ENCODE results near the gene PORCN. TPM values are rescaled to one million over a fixed set of nuclear protein-coding genes. Genes with fewer than 3 reads are reported as not detected.
A peak's percentile ranks its signal among the peaks of the same experiment; 100 is the strongest.

PORCN gene
- total and polyA plus RNA-seq, 9 of the 15 experiments (the other 6 are each of a cell fraction or from before 2014, with no cell fraction given), result 0.34 to 5.1 (median 2.8) TPM

DNA sequence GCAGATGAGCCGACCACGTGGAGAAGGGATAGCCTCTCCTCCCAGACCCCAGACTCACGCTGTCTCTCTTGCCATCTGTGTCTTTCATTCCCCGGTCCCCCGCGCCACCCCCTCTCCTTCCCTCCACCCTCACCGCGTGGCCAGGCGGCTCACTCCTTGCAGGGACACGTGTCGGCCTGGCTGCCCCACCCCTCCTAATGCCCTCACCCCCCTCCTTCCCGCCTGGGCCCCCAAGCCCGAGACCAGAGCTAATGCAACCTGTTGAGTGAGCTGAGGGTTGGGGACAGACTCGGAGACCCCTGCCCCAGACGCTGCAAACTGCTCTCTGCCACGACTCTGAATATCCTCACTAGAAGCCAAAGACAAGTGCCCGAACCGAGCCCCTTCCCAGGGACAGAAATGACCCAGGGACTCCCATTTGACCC is 40.5 kb upstream of the PORCN start (continued):
- TF ChIP-seq, protein P1, sequence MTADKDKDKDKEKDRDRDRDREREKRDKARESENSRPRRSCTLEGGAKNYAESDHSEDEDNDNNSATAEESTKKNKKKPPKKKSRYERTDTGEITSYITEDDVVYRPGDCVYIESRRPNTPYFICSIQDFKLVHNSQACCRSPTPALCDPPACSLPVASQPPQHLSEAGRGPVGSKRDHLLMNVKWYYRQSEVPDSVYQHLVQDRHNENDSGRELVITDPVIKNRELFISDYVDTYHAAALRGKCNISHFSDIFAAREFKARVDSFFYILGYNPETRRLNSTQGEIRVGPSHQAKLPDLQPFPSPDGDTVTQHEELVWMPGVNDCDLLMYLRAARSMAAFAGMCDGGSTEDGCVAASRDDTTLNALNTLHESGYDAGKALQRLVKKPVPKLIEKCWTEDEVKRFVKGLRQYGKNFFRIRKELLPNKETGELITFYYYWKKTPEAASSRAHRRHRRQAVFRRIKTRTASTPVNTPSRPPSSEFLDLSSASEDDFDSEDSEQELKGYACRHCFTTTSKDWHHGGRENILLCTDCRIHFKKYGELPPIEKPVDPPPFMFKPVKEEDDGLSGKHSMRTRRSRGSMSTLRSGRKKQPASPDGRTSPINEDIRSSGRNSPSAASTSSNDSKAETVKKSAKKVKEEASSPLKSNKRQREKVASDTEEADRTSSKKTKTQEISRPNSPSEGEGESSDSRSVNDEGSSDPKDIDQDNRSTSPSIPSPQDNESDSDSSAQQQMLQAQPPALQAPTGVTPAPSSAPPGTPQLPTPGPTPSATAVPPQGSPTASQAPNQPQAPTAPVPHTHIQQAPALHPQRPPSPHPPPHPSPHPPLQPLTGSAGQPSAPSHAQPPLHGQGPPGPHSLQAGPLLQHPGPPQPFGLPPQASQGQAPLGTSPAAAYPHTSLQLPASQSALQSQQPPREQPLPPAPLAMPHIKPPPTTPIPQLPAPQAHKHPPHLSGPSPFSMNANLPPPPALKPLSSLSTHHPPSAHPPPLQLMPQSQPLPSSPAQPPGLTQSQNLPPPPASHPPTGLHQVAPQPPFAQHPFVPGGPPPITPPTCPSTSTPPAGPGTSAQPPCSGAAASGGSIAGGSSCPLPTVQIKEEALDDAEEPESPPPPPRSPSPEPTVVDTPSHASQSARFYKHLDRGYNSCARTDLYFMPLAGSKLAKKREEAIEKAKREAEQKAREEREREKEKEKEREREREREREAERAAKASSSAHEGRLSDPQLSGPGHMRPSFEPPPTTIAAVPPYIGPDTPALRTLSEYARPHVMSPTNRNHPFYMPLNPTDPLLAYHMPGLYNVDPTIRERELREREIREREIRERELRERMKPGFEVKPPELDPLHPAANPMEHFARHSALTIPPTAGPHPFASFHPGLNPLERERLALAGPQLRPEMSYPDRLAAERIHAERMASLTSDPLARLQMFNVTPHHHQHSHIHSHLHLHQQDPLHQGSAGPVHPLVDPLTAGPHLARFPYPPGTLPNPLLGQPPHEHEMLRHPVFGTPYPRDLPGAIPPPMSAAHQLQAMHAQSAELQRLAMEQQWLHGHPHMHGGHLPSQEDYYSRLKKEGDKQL (CRISPR knock-in tag; IDR thresholded peaks at IDR 0.05; ENCODE audit: borderline replicate concordance), result no peak
- TF ChIP-seq, protein P2, sequence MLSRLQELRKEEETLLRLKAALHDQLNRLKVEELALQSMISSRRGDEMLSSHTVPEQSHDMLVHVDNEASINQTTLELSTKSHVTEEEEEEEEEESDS (CRISPR knock-in tag; IDR thresholded peaks at IDR 0.05), result no peak
- TF ChIP-seq SRSF3 (IDR thresholded peaks at IDR 0.05; ENCODE audit: insufficient read depth, low read length) (no peak), POLR2H (tag; IDR thresholded peaks at IDR 0.05; ENCODE audit: low read depth) (no peak), ZNF140 (CRISPR knock-in tag; IDR thresholded peaks at IDR 0.05) (no peak), NEUROD1 (IDR thresholded peaks at IDR 0.05; ENCODE audit: borderline replicate concordance, low read depth, low read length, partially characterized antibody) (no peak), MYC (IDR thresholded peaks at IDR 0.05; ENCODE audit: low read depth, low read length) (peak; percentile 94), MYC (CRISPR knock-in tag; IDR thresholded peaks at IDR 0.05; ENCODE audit: borderline replicate concordance, low read depth) (no peak), EHMT2 (IDR thresholded peaks at IDR 0.05) (no peak), RHOXF2B (CRISPR knock-in tag; conservative IDR thresholded peaks at IDR 0.05) (no peak), ZNF766 (CRISPR knock-in tag; conservative IDR thresholded peaks at IDR 0.05) (no peak), ZNF263 (CRISPR knock-in tag; IDR thresholded peaks at IDR 0.05; ENCODE audit: borderline replicate concordance) (no peak), NFRKB (IDR thresholded peaks at IDR 0.05; ENCODE audit: low read depth) (no peak), POLR3A (IDR thresholded peaks at IDR 0.05; ENCODE audit: borderline replicate concordance, extremely low read depth, insufficient read depth, insufficient read length) (no peak), HSF4 (CRISPR knock-in tag; IDR thresholded peaks at IDR 0.05; ENCODE audit: borderline replicate concordance) (no peak)
- TF ChIP-seq, protein P3, sequence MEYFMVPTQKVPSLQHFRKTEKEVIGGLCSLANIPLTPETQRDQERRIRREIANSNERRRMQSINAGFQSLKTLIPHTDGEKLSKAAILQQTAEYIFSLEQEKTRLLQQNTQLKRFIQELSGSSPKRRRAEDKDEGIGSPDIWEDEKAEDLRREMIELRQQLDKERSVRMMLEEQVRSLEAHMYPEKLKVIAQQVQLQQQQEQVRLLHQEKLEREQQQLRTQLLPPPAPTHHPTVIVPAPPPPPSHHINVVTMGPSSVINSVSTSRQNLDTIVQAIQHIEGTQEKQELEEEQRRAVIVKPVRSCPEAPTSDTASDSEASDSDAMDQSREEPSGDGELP (CRISPR knock-in tag; IDR thresholded peaks at IDR 0.05; ENCODE audit: borderline replicate concordance), result peak; percentile 22; the same call in 1 of the 2 replicates
- TF ChIP-seq, protein P4, sequence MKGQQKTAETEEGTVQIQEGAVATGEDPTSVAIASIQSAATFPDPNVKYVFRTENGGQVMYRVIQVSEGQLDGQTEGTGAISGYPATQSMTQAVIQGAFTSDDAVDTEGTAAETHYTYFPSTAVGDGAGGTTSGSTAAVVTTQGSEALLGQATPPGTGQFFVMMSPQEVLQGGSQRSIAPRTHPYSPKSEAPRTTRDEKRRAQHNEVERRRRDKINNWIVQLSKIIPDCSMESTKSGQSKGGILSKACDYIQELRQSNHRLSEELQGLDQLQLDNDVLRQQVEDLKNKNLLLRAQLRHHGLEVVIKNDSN (CRISPR knock-in tag; IDR thresholded peaks at IDR 0.05), result peak; percentile 59
- TF ChIP-seq, protein P5, sequence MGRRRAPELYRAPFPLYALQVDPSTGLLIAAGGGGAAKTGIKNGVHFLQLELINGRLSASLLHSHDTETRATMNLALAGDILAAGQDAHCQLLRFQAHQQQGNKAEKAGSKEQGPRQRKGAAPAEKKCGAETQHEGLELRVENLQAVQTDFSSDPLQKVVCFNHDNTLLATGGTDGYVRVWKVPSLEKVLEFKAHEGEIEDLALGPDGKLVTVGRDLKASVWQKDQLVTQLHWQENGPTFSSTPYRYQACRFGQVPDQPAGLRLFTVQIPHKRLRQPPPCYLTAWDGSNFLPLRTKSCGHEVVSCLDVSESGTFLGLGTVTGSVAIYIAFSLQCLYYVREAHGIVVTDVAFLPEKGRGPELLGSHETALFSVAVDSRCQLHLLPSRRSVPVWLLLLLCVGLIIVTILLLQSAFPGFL (CRISPR knock-in tag; IDR thresholded peaks at IDR 0.05), result no peak
